HG03045 (cell line): Measurements from ENCODE around the gene CDC42EP4.
"Not testable (repeated sequence)": the region's sequence is repeated elsewhere in the genome, so short reads cannot be mapped to it uniquely, and the experiment has no call there.

Experiments used
- ATAC-seq: cut with Tn5 transposase; IDR thresholded peaks from one replicate; pipeline ENCODE4 v1.9.1; 2021; ENCODE audit warnings: mild to moderate bottlenecking, moderate library complexity; ENCODE audit not compliant: unreplicated experiment

The CDC42EP4 gene

GRCh38 chr17:73283250-73283649 is 28.6 kb downstream of the CDC42EP4 start:
- ATAC-seq = no peak

GRCh38 chr17:73282629-73283028 is 29.2 kb downstream of the CDC42EP4 start:
- no peak for ATAC-seq

- peak; percentile 80 for ATAC-seq
Observed at GRCh38 chr17:73281928-73282327, 29.9 kb downstream of the CDC42EP4 start.

- no peak for ATAC-seq
Observed at GRCh38 chr17:73280191-73280590, 31.6 kb downstream of the CDC42EP4 start.

DNA sequence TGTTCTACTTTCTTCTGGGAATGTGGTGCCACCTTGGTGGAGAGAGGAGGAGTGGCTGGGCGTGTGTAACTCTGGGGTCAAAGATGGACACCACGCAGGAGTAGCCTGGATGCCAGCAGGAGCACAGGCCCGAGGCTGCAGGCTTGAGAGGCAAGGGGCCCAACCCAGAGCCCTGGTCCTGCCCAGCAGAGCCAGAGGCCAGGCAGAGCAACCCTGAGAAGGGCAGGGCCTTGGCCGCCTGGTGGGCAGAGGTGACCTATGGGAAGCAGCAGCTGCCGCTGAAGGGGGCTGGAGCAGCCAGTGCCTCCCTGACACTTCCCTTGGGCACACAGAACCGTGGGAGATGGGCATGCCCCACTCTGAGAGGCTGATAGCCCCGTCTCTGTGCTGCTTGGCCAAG is 32.1 kb downstream of the CDC42EP4 start:
- ATAC-seq = no peak

DNA sequence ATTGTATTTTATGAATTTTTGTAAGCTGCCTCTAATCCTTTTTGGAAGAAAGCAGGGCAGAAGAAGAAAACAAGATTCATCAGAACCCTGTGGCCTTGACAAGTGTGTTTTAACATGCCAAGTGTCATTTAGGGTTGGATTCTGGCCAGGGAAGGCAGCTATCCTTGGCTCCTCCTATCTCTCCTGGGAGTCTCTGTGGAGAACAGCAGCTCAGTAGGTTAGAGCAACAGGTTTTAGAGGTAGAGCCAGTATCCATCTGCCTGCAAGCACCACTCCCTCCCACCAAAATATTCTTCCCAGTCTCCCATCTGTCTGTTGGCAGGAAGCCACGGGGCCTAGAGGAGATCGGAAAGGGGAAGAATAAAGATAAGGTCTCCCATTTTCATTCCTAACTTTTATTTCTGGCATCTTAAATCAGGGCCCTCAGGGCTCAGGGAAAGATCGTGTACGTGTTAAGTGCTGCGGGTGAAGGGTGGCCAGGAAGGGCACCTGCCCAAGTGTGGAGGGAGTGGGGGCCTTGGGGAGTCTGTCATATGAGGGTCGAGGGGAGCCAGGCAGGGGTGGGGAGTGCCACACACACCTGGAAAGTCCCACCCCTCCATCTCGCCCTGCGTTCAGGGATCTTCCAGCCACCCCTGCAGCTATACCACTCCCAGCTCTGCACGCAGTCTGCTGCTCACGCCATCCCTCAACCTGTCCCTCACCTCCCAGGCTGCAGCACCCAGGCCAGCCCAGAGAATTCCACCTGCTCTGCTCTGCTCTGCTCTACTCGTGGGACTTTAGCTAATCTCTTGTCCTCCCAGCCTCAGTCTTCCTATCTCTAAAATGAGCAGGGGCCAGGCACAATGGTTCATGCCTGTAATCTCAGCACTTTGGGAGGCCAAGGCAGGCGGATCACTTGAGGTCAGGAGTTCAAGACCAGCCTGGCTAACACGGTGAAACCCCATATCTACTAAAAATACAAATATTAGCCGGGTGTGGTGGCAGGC is 33.0 kb downstream of the CDC42EP4 start:
- ATAC-seq = no peak

DNA sequence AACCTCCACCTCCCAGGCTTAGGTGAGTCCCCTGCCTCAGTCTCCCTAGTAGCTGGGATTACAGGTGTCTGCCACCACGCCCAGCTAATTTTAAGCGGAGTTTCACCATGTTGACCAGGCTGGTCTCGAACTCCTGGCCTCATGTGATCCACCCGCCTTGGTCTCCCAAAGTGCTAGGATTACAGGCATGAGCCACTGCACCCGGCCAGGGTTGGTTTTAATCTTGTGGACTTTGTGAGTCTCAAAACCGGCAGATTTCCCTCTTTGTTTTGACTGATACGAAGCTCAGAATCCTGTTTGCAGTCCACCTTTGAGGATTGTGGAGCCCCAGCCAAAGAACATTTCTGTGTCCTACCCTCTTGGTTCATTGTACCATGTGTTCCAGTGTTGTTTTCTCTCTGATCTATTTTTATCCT is 33.7 kb downstream of the CDC42EP4 start:
- ATAC-seq = no peak

- ATAC-seq = no peak
Observed at GRCh38 chr17:73274490-73274889, 37.3 kb downstream of the CDC42EP4 start.

GRCh38 chr17:73272906-73273218 is 38.9 kb downstream of the CDC42EP4 start:
- ATAC-seq = no peak

DNA sequence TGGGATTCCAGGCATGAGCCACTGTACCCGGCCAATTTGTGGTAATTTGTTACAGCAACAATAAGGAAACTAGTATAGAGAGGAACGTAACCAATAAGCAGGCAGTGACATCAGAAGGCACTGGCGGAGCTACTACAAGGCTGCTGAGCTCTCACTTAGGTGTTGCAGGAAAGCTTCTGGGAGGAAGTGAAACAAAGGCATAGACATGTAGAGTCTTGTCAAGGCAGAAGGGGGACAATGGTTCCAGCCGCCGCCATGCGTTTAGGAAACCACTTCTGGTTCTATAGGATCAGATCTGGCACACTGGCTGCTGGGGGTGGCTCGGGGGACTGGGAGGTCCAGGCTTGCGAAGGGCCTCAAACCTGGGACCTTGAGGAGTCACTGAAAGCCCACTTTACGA is 40.7 kb downstream of the CDC42EP4 start:
- ATAC-seq = peak; percentile 88

GRCh38 chr17:73269791-73270190 is 42.0 kb downstream of the CDC42EP4 start:
- no peak for ATAC-seq

GRCh38 chr17:73269329-73269615 is 42.5 kb downstream of the CDC42EP4 start:
- no peak for ATAC-seq

DNA sequence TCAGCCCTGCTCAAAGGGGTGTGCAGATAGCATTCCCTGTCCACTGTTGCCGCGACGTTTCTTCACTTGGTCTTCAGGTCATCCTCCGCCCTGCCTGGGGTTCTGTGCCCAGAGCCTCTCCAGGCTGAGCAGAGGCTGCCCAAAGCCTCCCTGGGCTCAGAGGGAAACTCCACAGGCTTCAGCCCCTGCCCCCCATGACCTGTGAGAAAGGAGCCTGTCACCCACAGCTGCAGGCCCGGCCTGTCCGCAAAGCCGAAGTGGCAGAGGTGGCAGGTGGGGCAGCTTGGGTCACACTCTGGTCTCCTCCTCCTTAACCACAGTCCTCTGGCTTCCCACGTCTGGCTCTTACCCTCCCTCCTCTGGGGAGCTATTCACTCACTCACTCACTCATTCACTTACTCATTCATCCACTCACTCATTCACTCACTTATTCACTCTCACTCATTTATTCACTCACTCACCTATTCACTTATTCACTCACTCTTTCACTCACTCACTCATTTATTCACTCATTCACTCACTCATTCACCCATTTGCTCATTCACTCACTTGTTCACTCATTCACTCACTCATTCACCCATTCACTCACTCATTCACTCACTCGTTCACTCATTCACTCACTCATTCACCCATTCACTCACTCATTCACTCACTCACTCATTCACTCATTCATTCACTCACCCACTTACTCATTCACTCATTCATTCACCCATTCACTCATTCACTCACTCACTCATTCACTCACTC is 43.0 kb downstream of the CDC42EP4 start:
- no peak for ATAC-seq

- no peak for ATAC-seq
Observed at GRCh38 chr17:73267648-73268537, 43.9 kb downstream of the CDC42EP4 start.

GRCh38 chr17:73266796-73267195 is 45.0 kb downstream of the CDC42EP4 start:
- ATAC-seq = no peak

DNA sequence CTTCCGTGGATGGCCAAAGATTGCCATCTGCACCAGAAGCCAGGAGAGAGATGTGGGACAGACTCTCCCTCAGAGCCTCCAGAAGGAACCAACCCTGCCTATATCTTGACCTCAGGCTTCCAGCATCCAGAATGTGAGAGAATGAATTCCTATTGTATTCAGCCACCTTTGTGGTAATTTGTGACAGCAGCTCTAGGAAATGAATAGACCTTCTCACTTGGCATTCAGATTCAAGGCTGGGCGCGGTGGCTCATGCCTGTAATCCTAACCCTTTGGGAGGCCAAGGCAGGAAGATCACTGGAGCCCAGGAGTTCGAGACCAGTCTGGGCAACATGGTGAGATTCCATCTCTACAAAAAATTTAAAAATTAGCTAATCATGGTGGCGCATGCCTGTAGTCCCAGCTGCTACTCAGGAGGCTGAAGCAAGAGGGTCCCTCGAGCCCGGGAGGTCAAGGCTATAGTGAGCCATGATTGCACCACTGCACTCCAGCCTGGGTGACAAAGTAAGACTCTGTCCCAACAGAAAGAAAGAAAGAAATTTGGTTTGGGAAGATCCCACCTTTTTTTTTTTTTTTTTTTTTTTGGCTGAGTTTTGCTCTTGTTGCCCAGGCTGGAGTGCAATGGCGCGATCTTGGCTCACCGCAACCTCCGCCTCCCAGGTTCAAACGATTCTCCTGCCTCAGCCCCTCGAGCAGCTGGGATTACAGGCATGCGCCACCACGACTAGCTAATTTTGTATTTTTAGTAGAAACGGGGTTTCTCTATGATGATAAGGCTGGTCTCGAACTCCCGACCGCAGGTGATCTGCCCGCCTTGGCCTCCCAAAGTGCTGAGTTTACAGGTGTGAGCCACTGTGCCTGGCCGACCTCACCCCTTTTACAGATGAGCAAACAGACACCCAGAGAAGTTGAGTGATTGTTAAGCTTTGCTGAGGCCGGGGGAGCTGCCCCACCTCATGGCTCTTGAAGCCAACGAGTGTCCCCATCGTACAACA is 45.9 kb downstream of the CDC42EP4 start:
- ATAC-seq = no peak

GRCh38 chr17:73264448-73264847 is 47.4 kb downstream of the CDC42EP4 start:
- not testable (repeated sequence) for ATAC-seq

DNA sequence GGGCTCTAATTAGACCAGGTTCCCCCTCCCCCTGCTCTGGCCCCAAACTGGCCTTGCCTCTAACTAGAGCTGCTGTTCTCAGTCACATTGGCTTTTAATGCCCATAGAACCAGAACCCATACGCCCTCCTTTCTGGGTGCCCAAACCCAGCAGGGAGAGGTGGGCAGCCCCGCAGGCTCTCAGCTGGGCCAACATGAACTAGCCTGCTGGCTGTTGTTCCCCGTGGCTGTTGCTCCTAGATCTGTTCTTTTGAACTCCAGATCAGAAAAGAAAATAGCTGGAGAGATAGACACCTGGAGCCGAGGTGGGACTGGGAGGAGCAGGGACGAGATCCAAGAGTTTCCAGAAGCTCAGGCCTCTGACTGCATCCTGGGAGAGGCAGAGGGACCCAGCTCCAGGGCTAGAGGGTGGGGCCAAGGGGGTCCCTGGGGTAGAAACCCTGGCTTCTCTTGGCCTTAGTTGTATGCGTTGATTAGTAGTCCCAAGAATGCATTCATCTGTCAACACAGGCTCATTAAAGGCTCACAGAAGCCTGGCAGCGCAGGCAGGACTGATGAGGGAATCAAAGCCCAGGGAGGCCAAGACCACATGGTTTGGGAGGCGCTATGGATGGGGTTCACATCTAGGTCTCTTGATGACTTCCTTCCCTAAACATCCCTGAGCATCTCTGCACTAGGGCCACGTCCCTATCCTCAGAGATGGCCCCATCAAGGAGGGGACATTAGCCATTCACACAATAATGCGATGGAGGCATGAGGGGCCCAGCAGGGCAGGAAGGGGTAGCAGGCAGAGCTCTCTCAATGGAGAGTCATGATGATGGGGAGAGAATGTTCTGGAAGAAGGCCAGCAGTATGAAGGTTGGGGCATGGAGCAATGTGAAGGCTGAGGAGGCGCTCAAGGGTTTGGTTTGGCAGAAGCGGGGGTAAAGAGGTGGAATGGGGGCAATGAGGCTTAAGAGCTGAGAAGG is 48.8 kb downstream of the CDC42EP4 start:
- no peak for ATAC-seq
